HCT116 (cell line): ENCODE measurements around the gene RAPGEF6. TPM values are rescaled to one million over a fixed set of nuclear protein-coding genes. Genes with fewer than 3 reads are reported as not detected.

Experiments
- ATAC-seq: fragments of 200-7000 bp; cut with Tn5 transposase; 2 replicates; pipeline ENCODE4 v1.9.1; 2020; ENCODE audit warnings: mild to moderate bottlenecking, moderate library complexity
- BruUV-seq: library from RNA; stranded (reverse); fragments of 400-500 nt; replicated peaks from 2 replicates; lab custom pipeline; 2021; lab: Mats Ljungman, UMichigan
- CTCF ChIA-PET: fragments of 300-600 bp; sonication (Branson Sonifier 250); formaldehyde crosslinking; loops from one replicate; lab custom pipeline; 2021; ENCODE audit warnings: antibody characterized with exemption; lab: Charles Lee
- POLR2A ChIA-PET: fragments of 300-600, 350-600 bp; sonication (Branson Sonifier 250); formaldehyde crosslinking; loops from one replicate; lab custom pipeline; 2021; ENCODE audit warnings: antibody characterized with exemption; lab: Charles Lee
- RAD21 ChIA-PET, 2 experiments: fragments of 300-600 bp; sonication (Branson Sonifier 250); formaldehyde crosslinking; loops; one replicate each; lab custom pipeline; 2023; ENCODE audit warnings: low total read pairs in 2 of 2; ENCODE audit not compliant: uncharacterized antibody in 2 of 2, unreplicated experiment in 2 of 2, low non-redundant PET in 1 of 2; lab: Charles Lee
- DNase-seq: peaks from one replicate; pipeline ENCODE4 v3.0.0-alpha.2; 2010; ENCODE audit warnings: low read depth, low spot score
- H2AFZ ChIP-seq: fragments of 200-600 bp; shearing (Covaris generic), sonication (generic); 2 replicates; pipeline ENCODE4 v1.6.1; 2017; ENCODE audit warnings: low read depth, mixed run types, mixed read lengths, antibody characterized with exemption, low read length; ENCODE audit not compliant: poor library complexity, severe bottlenecking
- H3K27ac ChIP-seq: 2 replicates; pipeline ENCODE4 v1.5.1; 2012; ENCODE audit warnings: low read depth, low read length
- H3K27me3 ChIP-seq: fragments of 200-600 bp; sonication (generic); 2 replicates; pipeline ENCODE4 v1.6.1; 2016; ENCODE audit warnings: mixed run types, low read length, mixed read lengths; ENCODE audit not compliant: insufficient read depth
- H3K36me3 ChIP-seq, 2 experiments: fragments of 200-500 bp in 1 of 2; fragments of 200-600 bp in 1 of 2; sonication (Bioruptor generic) in 1 of 2; sonication (generic) in 1 of 2; 2 replicates each; pipeline versions ENCODE4 v1.5.1 to v1.6.1; 2014 to 2016; ENCODE audit warnings: low read length in 2 of 2, inconsistent platforms in 1 of 2, mixed read lengths in 1 of 2, mixed run types in 1 of 2; ENCODE audit not compliant: insufficient read depth in 2 of 2, control insufficient read depth in 1 of 2
- H3K4me1 ChIP-seq, 2 experiments: fragments of 200-600 bp in 1 of 2; sonication (generic) in 1 of 2; 2 replicates each; pipeline versions ENCODE4 v1.5.1 to v1.6.1; 2012 to 2017; ENCODE audit warnings: low read length in 2 of 2, inconsistent platforms in 1 of 2, mild to moderate bottlenecking in 1 of 2, mixed read lengths in 1 of 2, mixed run types in 1 of 2, moderate library complexity in 1 of 2; ENCODE audit not compliant: insufficient read depth in 2 of 2, control insufficient read depth in 1 of 2
- H3K4me2 ChIP-seq: fragments of 200-600 bp; sonication (generic); 2 replicates; pipeline ENCODE4 v1.6.1; 2017; ENCODE audit warnings: mixed run types, low read length, mixed read lengths
- H3K4me3 ChIP-seq, 2 experiments: fragments of 200-600 bp in 1 of 2; sonication (generic) in 1 of 2; replicated peaks in 1 of 2; 2 replicates each; pipeline ENCODE4 v1.5.1; 2011 to 2016; ENCODE audit warnings: low read length in 2 of 2, control low read depth in 1 of 2, low read depth in 1 of 2, mild to moderate bottlenecking in 1 of 2, mixed read lengths in 1 of 2, mixed run types in 1 of 2
- H3K79me2 ChIP-seq: fragments of 200-600 bp; sonication (generic); 2 replicates; pipeline ENCODE4 v1.6.1; 2017; ENCODE audit warnings: mild to moderate bottlenecking, mixed run types, low read length, moderate library complexity, mixed read lengths; ENCODE audit not compliant: insufficient read depth
- H3K9ac ChIP-seq: fragments of 200-600 bp; sonication (generic); 2 replicates; pipeline ENCODE4 v1.6.1; 2016; ENCODE audit warnings: low read length, mixed read lengths
- H3K9me2 ChIP-seq: fragments of 200-600 bp; sonication (generic), shearing (Covaris generic); 2 replicates; pipeline ENCODE4 v1.6.1; 2017; ENCODE audit warnings: mixed run types, mild to moderate bottlenecking, moderate library complexity; ENCODE audit not compliant: insufficient read depth
- H3K9me3 ChIP-seq, 2 experiments: fragments of 200-500 bp in 1 of 2; fragments of 200-600 bp in 1 of 2; sonication (Bioruptor generic) in 1 of 2; sonication (generic) in 1 of 2; 2 replicates each; pipeline ENCODE4 v1.6.1; 2014 to 2017; ENCODE audit warnings: low read length in 2 of 2, mixed read lengths in 2 of 2, inconsistent platforms in 1 of 2, low read depth in 1 of 2, mild to moderate bottlenecking in 1 of 2, mixed run types in 1 of 2, moderate library complexity in 1 of 2; ENCODE audit not compliant: control insufficient read depth in 1 of 2, insufficient read depth in 1 of 2
- H4K20me1 ChIP-seq: fragments of 200-600 bp; sonication (generic), shearing (Covaris generic); 2 replicates; pipeline ENCODE4 v1.6.1; 2017; ENCODE audit warnings: mixed run types, mild to moderate bottlenecking, moderate library complexity; ENCODE audit not compliant: insufficient read depth
- CBX3 ChIP-seq: IDR thresholded peaks from 2 replicates; pipeline ENCODE4 v1.6.1; 2012; ENCODE audit warnings: low read depth
- CEBPB ChIP-seq: IDR thresholded peaks from 2 replicates; pipeline ENCODE4 v1.6.1; 2012; ENCODE audit warnings: low read depth
- EGR1 ChIP-seq: IDR thresholded peaks from 2 replicates; pipeline ENCODE4 v1.6.1; 2012; ENCODE audit warnings: low read depth
- ELF1 ChIP-seq: IDR thresholded peaks from 2 replicates; pipeline ENCODE4 v1.6.1; 2012; ENCODE audit warnings: low read depth, borderline replicate concordance
- EZH2 ChIP-seq: fragments of 200-600 bp; sonication (generic); IDR thresholded peaks from 2 replicates; pipeline ENCODE4 v1.6.1; 2017; ENCODE audit warnings: antibody characterized with exemption, mixed run types
- FOSL1 ChIP-seq: IDR thresholded peaks from 2 replicates; pipeline ENCODE4 v1.6.1; 2012; ENCODE audit warnings: low read depth
- POLR2A ChIP-seq: IDR thresholded peaks from 2 replicates; pipeline ENCODE4 v1.7.0; 2011; ENCODE audit warnings: borderline replicate concordance; ENCODE audit not compliant: insufficient read depth, insufficient read length; ENCODE audit errors: extremely low read depth
- POLR2AphosphoS5 ChIP-seq: IDR thresholded peaks from 2 replicates; pipeline ENCODE4 v1.6.1; 2011; ENCODE audit warnings: mild to moderate bottlenecking, low read depth, low read length, moderate library complexity
- RAD21 ChIP-seq: IDR thresholded peaks from 2 replicates; pipeline ENCODE4 v1.6.1; 2012; ENCODE audit warnings: low read depth, mild to moderate bottlenecking
- SIN3A ChIP-seq: IDR thresholded peaks from 2 replicates; pipeline ENCODE4 v1.6.1; 2012; ENCODE audit warnings: low read depth
- SRF ChIP-seq: IDR thresholded peaks from 2 replicates; pipeline ENCODE4 v1.6.1; 2012; ENCODE audit warnings: low read depth
- TCF7L2 ChIP-seq: IDR thresholded peaks from 2 replicates; pipeline ENCODE4 v1.7.0; 2011; ENCODE audit warnings: borderline replicate concordance, inconsistent platforms; ENCODE audit not compliant: insufficient read depth, insufficient read length; ENCODE audit errors: extremely low read depth
- YY1 ChIP-seq: IDR thresholded peaks from 2 replicates; pipeline ENCODE4 v1.6.1; 2011; ENCODE audit warnings: low read length, low read depth, moderate library complexity, mild to moderate bottlenecking; ENCODE audit not compliant: insufficient replicate concordance; ENCODE audit errors: extremely low read depth
- ZFX ChIP-seq: fragments of 450-650 bp; IDR thresholded peaks from 2 replicates; pipeline ENCODE4 v1.6.1; 2017
- ZNF274 ChIP-seq: fragments of 200-500 bp; sonication (Bioruptor generic); IDR thresholded peaks from 2 replicates; pipeline ENCODE4 v1.6.1; 2014; ENCODE audit warnings: mild to moderate bottlenecking, low read depth, low read length, inconsistent platforms
- intact Hi-C: fragments of 100-400 bp; cut with micrococcal nuclease; formaldehyde crosslinking; loops from 2 replicates; pipeline ENCODE4 v1.10.0; 2022
- total RNA-seq: library from RNA; stranded (reverse); gene quantifications from one replicate; pipeline ENCODE4 v1.2.1, GENCODE V29; 2021; ENCODE audit not compliant: unreplicated experiment
- TF ChIP-seq, protein P1 (sequence below): IDR thresholded peaks from 2 replicates; pipeline ENCODE4 v1.6.1; 2012
- TF ChIP-seq, protein P2 (sequence below), 3 experiments: fragments of 200-600 bp in 1 of 3; sonication (generic) in 1 of 3; IDR thresholded peaks in 2 of 3; conservative IDR thresholded peaks in 1 of 3; 2 replicates each; pipeline ENCODE4 v1.5.1; 2012 to 2017; ENCODE audit warnings: low read depth in 2 of 3, low read length in 2 of 3, antibody characterized with exemption in 1 of 3, borderline replicate concordance in 1 of 3, control low read depth in 1 of 3, mild to moderate bottlenecking in 1 of 3, mixed read lengths in 1 of 3, mixed run types in 1 of 3, moderate library complexity in 1 of 3; ENCODE audit not compliant: insufficient read depth in 1 of 3
- TF ChIP-seq, protein P3 (sequence below): IDR thresholded peaks from 2 replicates; pipeline ENCODE4 v1.6.1; 2012; ENCODE audit warnings: low read depth

The RAPGEF6 gene
- total RNA-seq, 1 experiment from 2014 or later = 18.4 TPM

DNA sequence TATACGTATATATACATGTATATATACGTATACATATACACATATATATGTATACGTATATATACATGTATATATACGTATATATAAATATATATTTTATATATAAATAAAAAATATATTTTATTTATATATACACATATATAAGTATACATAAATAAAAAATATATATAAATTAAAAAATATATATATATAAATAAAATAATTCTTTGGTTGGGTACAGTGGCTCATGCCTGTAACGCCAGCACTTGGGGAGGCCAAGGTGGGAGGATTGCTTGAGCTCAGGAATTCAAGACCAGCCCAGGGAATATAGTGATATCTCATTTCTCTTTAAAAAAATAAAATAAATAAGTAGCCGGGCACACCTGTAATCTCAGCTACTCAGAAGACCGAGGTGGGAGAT is 216.2 kb downstream of the RAPGEF6 start:
- BruUV-seq = no TSS peak
- H3K36me3 ChIP-seq = no peaks in the 10 kb centered on the region; a peak in 1 of 4 replicates
- POLR2A ChIA-PET = no interaction called here
- intact Hi-C loops = no loop called here
- H3K4me1 ChIP-seq = no peaks in the 10 kb centered on the region
- H3K27ac ChIP-seq = no peak overlapping the region
- H3K9me2 ChIP-seq = no peaks in the 10 kb centered on the region
- CTCF ChIA-PET = interaction anchor here (0.8 kb wide), 1 partner anchor 18 kb away, joined by 8 read pairs; no protein-coding TSS in a partner anchor
- ATAC-seq = no peak
- no peaks in the 10 kb centered on the region for H4K20me1 ChIP-seq
- no peaks in the 10 kb centered on the region for H3K27me3 ChIP-seq
- TF ChIP-seq EGR1 (no peak), TCF7L2 (no peak), YY1 (no peak), FOSL1 (no peak), ZFX (no peak), POLR2AphosphoS5 (no peak), ZNF274 (no peak), EZH2 (no peak), SIN3A (no peak), POLR2A (no peak), CEBPB (no peak), SRF (no peak), CBX3 (no peak), RAD21 (no peak), ELF1 (no peak)
- TF ChIP-seq, protein P1, sequence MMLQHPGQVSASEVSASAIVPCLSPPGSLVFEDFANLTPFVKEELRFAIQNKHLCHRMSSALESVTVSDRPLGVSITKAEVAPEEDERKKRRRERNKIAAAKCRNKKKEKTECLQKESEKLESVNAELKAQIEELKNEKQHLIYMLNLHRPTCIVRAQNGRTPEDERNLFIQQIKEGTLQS = no peak
- TF ChIP-seq, protein P2, sequence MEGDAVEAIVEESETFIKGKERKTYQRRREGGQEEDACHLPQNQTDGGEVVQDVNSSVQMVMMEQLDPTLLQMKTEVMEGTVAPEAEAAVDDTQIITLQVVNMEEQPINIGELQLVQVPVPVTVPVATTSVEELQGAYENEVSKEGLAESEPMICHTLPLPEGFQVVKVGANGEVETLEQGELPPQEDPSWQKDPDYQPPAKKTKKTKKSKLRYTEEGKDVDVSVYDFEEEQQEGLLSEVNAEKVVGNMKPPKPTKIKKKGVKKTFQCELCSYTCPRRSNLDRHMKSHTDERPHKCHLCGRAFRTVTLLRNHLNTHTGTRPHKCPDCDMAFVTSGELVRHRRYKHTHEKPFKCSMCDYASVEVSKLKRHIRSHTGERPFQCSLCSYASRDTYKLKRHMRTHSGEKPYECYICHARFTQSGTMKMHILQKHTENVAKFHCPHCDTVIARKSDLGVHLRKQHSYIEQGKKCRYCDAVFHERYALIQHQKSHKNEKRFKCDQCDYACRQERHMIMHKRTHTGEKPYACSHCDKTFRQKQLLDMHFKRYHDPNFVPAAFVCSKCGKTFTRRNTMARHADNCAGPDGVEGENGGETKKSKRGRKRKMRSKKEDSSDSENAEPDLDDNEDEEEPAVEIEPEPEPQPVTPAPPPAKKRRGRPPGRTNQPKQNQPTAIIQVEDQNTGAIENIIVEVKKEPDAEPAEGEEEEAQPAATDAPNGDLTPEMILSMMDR (IDR thresholded peaks at IDR 0.05 in 2 of 3, conservative IDR thresholded peaks at IDR 0.05 in 1 of 3; ENCODE audit: borderline replicate concordance in 1 of 3, insufficient read depth in 1 of 3, low read depth in 2 of 3, low read length in 2 of 3) = no peak
- TF ChIP-seq, protein P3, sequence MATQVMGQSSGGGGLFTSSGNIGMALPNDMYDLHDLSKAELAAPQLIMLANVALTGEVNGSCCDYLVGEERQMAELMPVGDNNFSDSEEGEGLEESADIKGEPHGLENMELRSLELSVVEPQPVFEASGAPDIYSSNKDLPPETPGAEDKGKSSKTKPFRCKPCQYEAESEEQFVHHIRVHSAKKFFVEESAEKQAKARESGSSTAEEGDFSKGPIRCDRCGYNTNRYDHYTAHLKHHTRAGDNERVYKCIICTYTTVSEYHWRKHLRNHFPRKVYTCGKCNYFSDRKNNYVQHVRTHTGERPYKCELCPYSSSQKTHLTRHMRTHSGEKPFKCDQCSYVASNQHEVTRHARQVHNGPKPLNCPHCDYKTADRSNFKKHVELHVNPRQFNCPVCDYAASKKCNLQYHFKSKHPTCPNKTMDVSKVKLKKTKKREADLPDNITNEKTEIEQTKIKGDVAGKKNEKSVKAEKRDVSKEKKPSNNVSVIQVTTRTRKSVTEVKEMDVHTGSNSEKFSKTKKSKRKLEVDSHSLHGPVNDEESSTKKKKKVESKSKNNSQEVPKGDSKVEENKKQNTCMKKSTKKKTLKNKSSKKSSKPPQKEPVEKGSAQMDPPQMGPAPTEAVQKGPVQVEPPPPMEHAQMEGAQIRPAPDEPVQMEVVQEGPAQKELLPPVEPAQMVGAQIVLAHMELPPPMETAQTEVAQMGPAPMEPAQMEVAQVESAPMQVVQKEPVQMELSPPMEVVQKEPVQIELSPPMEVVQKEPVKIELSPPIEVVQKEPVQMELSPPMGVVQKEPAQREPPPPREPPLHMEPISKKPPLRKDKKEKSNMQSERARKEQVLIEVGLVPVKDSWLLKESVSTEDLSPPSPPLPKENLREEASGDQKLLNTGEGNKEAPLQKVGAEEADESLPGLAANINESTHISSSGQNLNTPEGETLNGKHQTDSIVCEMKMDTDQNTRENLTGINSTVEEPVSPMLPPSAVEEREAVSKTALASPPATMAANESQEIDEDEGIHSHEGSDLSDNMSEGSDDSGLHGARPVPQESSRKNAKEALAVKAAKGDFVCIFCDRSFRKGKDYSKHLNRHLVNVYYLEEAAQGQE = no peak
- TF ChIP-seq, all 23 proteins: peak for 0
- H3K9me3 ChIP-seq = no peaks in the 10 kb centered on the region
- no peak overlapping the region for H3K4me3 ChIP-seq
- no peak overlapping the region for H3K9ac ChIP-seq
- no peak overlapping the region for H3K4me2 ChIP-seq
- DNase-seq = no peak
- H3K79me2 ChIP-seq = no peaks in the 10 kb centered on the region
- no peak overlapping the region for H2AFZ ChIP-seq
- RAD21 ChIA-PET = no interaction called here
